ENCODE data around the gene SEMA4D.
"Not testable (repeated sequence)": the region's sequence is repeated elsewhere in the genome, so short reads cannot be mapped to it uniquely, and the experiment has no call there.

Gene SEMA4D

GRCh38 chr9:89480825-89481537 is 16.9 kb downstream of the SEMA4D start:
- DNase-seq (ENCODE audit: extremely low read depth, low read depth) = no peak
- TF ChIP-seq, protein P1, sequence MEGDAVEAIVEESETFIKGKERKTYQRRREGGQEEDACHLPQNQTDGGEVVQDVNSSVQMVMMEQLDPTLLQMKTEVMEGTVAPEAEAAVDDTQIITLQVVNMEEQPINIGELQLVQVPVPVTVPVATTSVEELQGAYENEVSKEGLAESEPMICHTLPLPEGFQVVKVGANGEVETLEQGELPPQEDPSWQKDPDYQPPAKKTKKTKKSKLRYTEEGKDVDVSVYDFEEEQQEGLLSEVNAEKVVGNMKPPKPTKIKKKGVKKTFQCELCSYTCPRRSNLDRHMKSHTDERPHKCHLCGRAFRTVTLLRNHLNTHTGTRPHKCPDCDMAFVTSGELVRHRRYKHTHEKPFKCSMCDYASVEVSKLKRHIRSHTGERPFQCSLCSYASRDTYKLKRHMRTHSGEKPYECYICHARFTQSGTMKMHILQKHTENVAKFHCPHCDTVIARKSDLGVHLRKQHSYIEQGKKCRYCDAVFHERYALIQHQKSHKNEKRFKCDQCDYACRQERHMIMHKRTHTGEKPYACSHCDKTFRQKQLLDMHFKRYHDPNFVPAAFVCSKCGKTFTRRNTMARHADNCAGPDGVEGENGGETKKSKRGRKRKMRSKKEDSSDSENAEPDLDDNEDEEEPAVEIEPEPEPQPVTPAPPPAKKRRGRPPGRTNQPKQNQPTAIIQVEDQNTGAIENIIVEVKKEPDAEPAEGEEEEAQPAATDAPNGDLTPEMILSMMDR (IDR thresholded peaks at IDR 0.05; ENCODE audit: low read depth, low read length, missing control alignments) = no peak
- no peak overlapping the region for H3K4me3 ChIP-seq (replicated peaks; ENCODE audit: low read depth, low read length)

GRCh38 chr9:89480372-89480771 is 17.5 kb downstream of the SEMA4D start:
- DNase-seq (ENCODE audit: extremely low read depth, low read depth); H3K4me3 ChIP-seq (replicated peaks; ENCODE audit: low read depth, low read length): not testable (repeated sequence)

- DNase-seq (ENCODE audit: extremely low read depth, low read depth); H3K4me3 ChIP-seq (replicated peaks; ENCODE audit: low read depth, low read length): not testable (repeated sequence)
These were observed 18.3 kb downstream of the SEMA4D start for GRCh38 chr9:89479669-89480011.

DNA sequence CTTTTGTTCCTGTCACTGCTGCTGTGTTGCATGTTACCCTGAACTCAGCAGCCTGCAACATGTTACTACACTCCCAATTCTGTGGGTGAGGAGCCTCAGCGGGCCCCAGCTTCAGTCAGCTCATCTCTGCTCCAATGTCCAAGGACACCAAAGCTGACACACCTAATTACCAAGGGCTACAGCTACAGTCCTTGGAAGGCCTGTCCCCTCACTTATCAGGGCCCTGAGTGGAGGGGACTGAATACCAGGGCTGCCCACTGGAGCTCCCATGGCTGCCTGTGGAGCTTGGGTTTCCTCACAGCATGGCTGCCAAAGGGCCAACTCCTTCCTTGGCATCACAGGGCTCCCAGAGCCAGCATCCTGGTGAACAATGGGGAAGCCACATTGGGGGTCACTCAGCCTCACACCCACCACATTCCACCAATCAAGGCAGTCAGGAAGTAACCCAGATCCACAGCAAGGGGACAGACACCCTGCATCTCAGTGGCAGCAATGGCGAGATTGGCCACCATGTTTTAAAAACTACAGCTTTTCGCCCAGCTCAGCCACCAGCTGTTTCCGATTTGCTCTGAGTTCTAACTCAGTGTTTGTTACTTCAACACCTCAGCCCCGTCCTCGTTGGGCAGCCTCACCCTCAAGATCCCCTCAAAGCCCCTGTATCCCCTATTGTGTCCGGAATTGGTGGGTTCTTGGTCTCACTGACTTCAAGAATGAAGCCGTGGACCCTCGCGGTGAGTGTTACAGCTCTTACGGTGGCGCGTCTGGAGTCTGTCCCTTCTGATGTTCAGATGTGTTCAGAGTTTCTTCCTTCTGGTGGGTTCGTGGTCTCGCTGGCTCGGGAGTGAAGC is 18.9 kb downstream of the SEMA4D start:
- TF ChIP-seq, protein P1 (IDR thresholded peaks at IDR 0.05; ENCODE audit: low read depth, low read length, missing control alignments) = no peak
- DNase-seq (ENCODE audit: extremely low read depth, low read depth) = no peak
- no peak overlapping the region for H3K4me3 ChIP-seq (replicated peaks; ENCODE audit: low read depth, low read length)

GRCh38 chr9:89477811-89478630 is 19.9 kb downstream of the SEMA4D start:
- TF ChIP-seq, protein P1 (IDR thresholded peaks at IDR 0.05; ENCODE audit: low read depth, low read length, missing control alignments) = no peak
- H3K4me3 ChIP-seq (replicated peaks; ENCODE audit: low read depth, low read length) = no peak overlapping the region
- peak; percentile 42 for DNase-seq (ENCODE audit: extremely low read depth, low read depth)

GRCh38 chr9:89477384-89477783 is 20.5 kb downstream of the SEMA4D start:
- DNase-seq (ENCODE audit: extremely low read depth, low read depth) = no peak
- TF ChIP-seq, protein P1 (IDR thresholded peaks at IDR 0.05; ENCODE audit: low read depth, low read length, missing control alignments) = no peak

DNA sequence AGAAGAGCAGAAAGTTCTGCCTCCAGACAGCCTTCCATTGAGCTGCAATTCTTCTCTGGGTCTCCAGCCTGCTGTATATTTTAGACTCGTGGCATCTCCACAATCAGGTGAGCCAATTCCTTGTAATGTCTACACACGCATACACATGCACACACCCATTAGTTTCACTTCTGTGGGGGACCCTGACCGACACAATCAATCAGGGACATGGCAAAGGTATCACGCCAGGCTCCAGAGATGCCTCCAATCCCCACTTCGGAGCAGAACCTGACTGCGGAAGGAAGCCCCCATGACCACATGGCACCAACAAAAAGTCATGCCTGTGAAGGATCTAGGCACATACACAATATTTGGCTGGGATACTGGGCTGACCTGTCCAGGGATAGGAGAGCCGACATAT is 21.4 kb downstream of the SEMA4D start:
- TF ChIP-seq, protein P1 (IDR thresholded peaks at IDR 0.05; ENCODE audit: low read depth, low read length, missing control alignments) = no peak
- DNase-seq (ENCODE audit: extremely low read depth, low read depth) = no peak
- H3K4me3 ChIP-seq (replicated peaks; ENCODE audit: low read depth, low read length) = no peak overlapping the region

More at GRCh38 chr9:89477384-89477783, 20.5 kb downstream of the SEMA4D start:
- H3K4me3 ChIP-seq (replicated peaks; ENCODE audit: low read depth, low read length) = no peak overlapping the region
